Stimulated activated effector memory CD8-positive, alpha-beta T cell treated with anti-CD3 and anti-CD28 coated beads, Interleukin-12 subunit alpha, Interleukin-12 subunit beta, amount 100 ng/mL, for 72 hours (primary cell): Measurements from ENCODE around the gene IER3.
"Not testable (repeated sequence)": the region's sequence is repeated elsewhere in the genome, so short reads cannot be mapped to it uniquely, and the experiment has no call there.

Experiments
- ATAC-seq: fragments of 150-1000 bp; cut with Tn5 transposase; 2 replicates; pipeline ENCODE4 v1.10.0; 2021
- DNase-seq, 2 donors: peaks; one replicate each; pipeline ENCODE4 v3.0.0; 2021 to 2022; ENCODE audit warnings: low spot score in 2 of 2
- H3K27ac Mint-ChIP-seq: one replicate; pipeline ENCODE4 v1.8.0; 2022; ENCODE audit warnings: mild to moderate bottlenecking, mixed read lengths
- H3K36me3 Mint-ChIP-seq: one replicate; pipeline ENCODE4 v1.8.0; 2022; ENCODE audit warnings: mild to moderate bottlenecking, mixed read lengths
- H3K4me1 Mint-ChIP-seq: one replicate; pipeline ENCODE4 v1.8.0; 2022; ENCODE audit warnings: mixed read lengths
- H3K4me3 Mint-ChIP-seq: one replicate; pipeline ENCODE4 v1.8.0; 2022; ENCODE audit warnings: mild to moderate bottlenecking, mixed read lengths
- H3K9me3 Mint-ChIP-seq: one replicate; pipeline ENCODE4 v1.8.0; 2022; ENCODE audit warnings: mixed read lengths

Gene IER3

GRCh38 chr6:30776390-30777154 lies 32.2 kb upstream of the IER3 start:
- no peak for ATAC-seq
- DNase-seq, result no peak
- no peaks in the 10 kb centered on the region for H3K9me3 Mint-ChIP-seq
- no peaks in the 10 kb centered on the region for H3K36me3 Mint-ChIP-seq
- H3K4me3 Mint-ChIP-seq, result no peak overlapping the region
- peak overlapping the region; percentile 49 for H3K27ac Mint-ChIP-seq
- H3K4me1 Mint-ChIP-seq, result peaks cover 40% of the 10 kb centered on the region

DNA sequence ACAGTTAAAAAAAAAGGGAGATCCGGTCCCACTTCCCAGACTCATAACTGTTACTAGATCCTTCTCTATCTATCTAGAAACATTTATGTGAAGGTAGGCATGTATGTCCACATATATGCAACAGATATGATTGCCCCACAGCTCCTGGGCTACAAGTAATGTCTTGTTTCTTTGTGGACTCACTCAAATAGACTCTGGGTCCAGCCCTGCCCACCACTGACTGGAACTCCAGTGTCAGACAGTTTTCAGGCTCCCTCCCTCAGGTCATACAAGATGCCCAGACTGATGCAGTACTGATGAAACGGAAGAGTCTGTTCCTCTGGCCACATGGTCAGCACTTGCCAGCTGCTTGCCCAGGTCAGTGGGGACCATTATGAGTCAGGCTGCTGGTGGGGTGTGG lies 30.8 kb upstream of the IER3 start:
- Mint-ChIP-seq H3K4me3 (no peak overlapping the region), H3K27ac (no peak overlapping the region), H3K36me3 (peaks cover 3% of the 10 kb centered on the region), H3K9me3 (no peaks in the 10 kb centered on the region), H3K4me1 (peaks cover 51% of the 10 kb centered on the region)
- ATAC-seq (no peak), DNase-seq (no peak)

GRCh38 chr6:30774701-30775100 lies 30.4 kb upstream of the IER3 start:
- Mint-ChIP-seq H3K4me1 (peaks cover 52% of the 10 kb centered on the region), H3K9me3 (no peaks in the 10 kb centered on the region), H3K27ac (no peak overlapping the region), H3K4me3 (no peak overlapping the region), H3K36me3 (peaks cover 7% of the 10 kb centered on the region)
- DNase-seq (no peak), ATAC-seq (no peak)

DNA sequence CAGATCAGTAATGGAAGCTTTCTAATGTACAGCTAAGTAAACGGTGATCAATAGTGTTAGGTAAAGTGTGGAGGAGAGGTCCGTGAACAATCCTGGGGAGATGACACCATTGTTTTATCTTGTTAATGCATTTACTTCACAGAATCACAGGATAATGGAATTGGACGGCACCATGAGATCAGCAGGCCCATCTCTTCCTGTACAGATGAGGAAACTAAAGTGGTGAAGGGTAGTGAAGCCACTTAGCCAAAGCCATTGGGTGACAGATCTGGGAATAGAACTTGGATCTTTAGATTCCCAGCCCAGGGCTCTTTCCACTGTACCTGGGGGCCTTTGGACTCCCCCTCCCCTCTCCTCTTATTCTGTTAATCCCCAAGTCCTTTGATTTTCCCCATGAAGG lies 26.2 kb upstream of the IER3 start:
- peaks cover 27% of the 10 kb centered on the region for H3K36me3 Mint-ChIP-seq
- H3K9me3 Mint-ChIP-seq, result no peaks in the 10 kb centered on the region
- peaks cover 66% of the 10 kb centered on the region for H3K4me1 Mint-ChIP-seq
- no peak for ATAC-seq
- no peak for DNase-seq
- peak overlapping the region; percentile 95 for H3K27ac Mint-ChIP-seq
- H3K4me3 Mint-ChIP-seq, result no peak overlapping the region

GRCh38 chr6:30769853-30770524 lies 25.6 kb upstream of the IER3 start:
- Mint-ChIP-seq H3K9me3 (no peaks in the 10 kb centered on the region), H3K4me1 (peaks cover 66% of the 10 kb centered on the region), H3K36me3 (peaks cover 27% of the 10 kb centered on the region), H3K4me3 (peak overlapping the region; percentile 66), H3K27ac (peak overlapping the region; percentile 95)
- ATAC-seq (peak; percentile 80), DNase-seq (peak in 1 of 2 donors; percentile 60)

- Mint-ChIP-seq H3K27ac (peak overlapping the region; percentile 95), H3K4me1 (peaks cover 69% of the 10 kb centered on the region), H3K9me3 (no peaks in the 10 kb centered on the region), H3K4me3 (peak overlapping the region; percentile 66), H3K36me3 (peaks cover 27% of the 10 kb centered on the region)
- peak; percentile 41 to 84 for DNase-seq
- peak; percentile 80 for ATAC-seq
These were observed 24.9 kb upstream of the IER3 start for GRCh38 chr6:30769088-30769852.

DNA sequence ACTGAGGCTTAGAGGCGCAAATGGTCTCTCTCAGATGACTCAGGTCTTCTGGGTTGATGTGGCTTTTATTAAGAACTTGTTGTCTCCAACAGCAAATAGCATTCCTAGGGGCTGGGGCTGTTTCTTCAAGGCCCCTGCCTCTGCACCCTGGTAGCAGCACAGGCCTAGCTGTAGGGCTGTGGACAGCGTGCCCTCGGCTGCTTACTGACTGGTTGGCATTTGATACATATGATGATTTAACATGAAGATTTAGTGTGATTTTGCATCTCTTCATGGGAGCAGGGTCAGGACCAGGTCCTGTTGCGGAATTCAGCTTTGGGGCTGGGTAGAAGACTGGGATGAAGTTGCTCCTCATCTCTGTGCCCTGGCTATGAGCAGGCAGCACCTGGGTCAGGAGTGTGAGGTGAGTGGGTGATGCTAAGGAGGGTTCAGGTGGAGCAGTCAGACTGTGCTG lies 24.3 kb upstream of the IER3 start:
- peak overlapping the region; percentile 95 for H3K27ac Mint-ChIP-seq
- H3K36me3 Mint-ChIP-seq, result peaks cover 27% of the 10 kb centered on the region
- ATAC-seq (peak; percentile 37), DNase-seq (no peak)
- H3K9me3 Mint-ChIP-seq, result no peaks in the 10 kb centered on the region
- peak overlapping the region; percentile 66 for H3K4me3 Mint-ChIP-seq
- H3K4me1 Mint-ChIP-seq, result peaks cover 75% of the 10 kb centered on the region

GRCh38 chr6:30767944-30768301 lies 23.6 kb upstream of the IER3 start:
- Mint-ChIP-seq H3K4me3 (peak overlapping the region; percentile 66), H3K9me3 (no peaks in the 10 kb centered on the region), H3K27ac (peak overlapping the region; percentile 95), H3K36me3 (peaks cover 27% of the 10 kb centered on the region), H3K4me1 (peaks cover 76% of the 10 kb centered on the region)
- no peak for ATAC-seq
- DNase-seq, result no peak

DNA sequence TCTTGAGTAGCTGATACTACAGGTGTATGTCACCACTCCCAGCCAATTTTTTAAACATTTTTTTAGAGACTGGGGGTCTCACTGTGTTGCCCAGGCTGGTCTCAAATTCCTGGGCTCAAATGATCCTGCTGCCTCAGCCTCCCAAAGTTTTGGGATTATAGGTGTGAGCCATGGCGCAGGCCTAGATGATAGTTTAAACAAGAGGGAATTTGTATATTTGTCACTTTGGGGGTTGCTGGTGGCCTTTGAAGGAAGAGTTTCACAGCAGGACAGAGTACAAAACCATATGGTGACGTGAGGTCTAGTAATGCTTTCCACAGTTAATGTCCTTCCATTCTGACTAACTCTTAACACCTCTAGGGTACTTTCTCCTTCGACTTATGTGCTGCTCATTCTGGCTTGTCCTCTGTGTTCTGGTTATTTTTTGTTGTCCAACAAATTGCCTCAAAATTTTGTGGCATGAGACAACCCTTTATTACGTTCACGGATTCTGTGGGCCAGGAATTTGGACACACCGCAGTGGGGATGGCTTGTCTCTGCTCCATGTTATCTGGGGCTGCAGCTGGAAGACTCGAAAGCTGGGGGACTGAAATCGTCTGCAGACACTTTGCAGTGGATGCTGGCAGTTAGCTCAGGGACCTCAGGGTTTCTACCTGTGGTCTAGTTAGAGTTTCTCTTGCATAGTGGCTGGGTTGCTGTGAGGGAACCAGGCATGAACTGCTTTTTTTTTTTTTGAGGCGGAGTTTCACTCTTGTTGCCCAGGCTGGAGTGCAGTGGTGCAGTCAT lies 23.0 kb upstream of the IER3 start:
- no peaks in the 10 kb centered on the region for H3K9me3 Mint-ChIP-seq
- peaks cover 70% of the 10 kb centered on the region for H3K4me1 Mint-ChIP-seq
- ATAC-seq (peak; percentile 74), DNase-seq (no peak)
- peak overlapping the region; percentile 95 for H3K27ac Mint-ChIP-seq
- H3K36me3 Mint-ChIP-seq, result peaks cover 27% of the 10 kb centered on the region
- H3K4me3 Mint-ChIP-seq, result peak overlapping the region; percentile 66

- no peak for DNase-seq
- Mint-ChIP-seq H3K4me3 (peak overlapping the region; percentile 66), H3K27ac (peak overlapping the region; percentile 95)
These were observed 22.3 kb upstream of the IER3 start for GRCh38 chr6:30766461-30767157.

GRCh38 chr6:30765495-30765894 lies 21.1 kb upstream of the IER3 start:
- DNase-seq, H3K4me3 Mint-ChIP-seq, ATAC-seq, H3K27ac Mint-ChIP-seq, H3K9me3 Mint-ChIP-seq: not testable (repeated sequence)
- peaks cover 27% of the 10 kb centered on the region for H3K36me3 Mint-ChIP-seq
- H3K4me1 Mint-ChIP-seq, result peaks cover 69% of the 10 kb centered on the region

More at GRCh38 chr6:30766461-30767157, 22.3 kb upstream of the IER3 start:
- peaks cover 27% of the 10 kb centered on the region for H3K36me3 Mint-ChIP-seq
- H3K4me1 Mint-ChIP-seq, result peaks cover 70% of the 10 kb centered on the region
- H3K9me3 Mint-ChIP-seq, result no peaks in the 10 kb centered on the region
- no peak for ATAC-seq

GRCh38 chr6:30764490-30765043 lies 20.2 kb upstream of the IER3 start:
- not testable (repeated sequence) for ATAC-seq

DNA sequence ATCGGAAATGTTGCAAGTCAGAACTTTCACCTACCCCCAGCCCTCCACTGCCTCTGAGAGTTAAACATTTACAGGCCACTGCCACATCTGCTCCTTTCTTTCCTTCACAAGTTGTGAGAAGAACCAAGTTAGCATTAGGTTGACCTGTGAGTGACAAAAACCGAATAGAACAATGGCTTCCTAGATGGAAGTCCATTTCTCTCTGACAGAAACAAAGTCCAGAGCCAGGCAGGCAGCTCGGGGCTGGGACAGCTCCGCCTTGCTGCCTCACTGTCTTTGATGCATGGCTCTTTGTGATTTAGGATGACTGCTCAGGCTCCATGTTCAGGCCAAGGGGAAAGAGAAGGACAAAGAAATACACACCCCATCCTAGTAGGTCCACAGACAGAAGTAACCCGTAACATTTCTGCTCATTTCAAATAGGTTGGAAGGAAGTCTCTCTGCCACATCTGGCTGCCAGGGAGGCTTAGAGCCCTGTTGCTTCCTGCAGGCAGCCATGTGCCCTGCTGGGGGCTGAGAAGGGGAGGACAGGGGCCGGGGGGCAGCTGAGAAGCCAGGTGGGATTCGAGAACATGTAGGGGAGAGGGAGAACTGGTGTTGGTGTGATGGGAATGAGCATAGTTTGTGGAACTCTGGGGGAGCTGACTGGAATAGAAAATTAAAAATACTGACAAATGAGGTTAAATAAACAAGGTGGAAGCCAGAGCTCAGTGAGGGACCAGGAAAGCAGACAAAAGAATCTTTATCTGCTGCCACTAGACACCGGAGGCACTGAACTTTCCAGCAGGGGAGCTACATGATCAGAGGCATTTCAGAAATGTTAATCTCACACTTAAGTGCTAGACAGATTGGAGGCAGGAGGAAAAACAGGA lies 19.5 kb upstream of the IER3 start:
- Mint-ChIP-seq H3K27ac (peak overlapping the region; percentile 74), H3K36me3 (peaks cover 12% of the 10 kb centered on the region), H3K4me3 (no peak overlapping the region), H3K4me1 (peaks cover 58% of the 10 kb centered on the region), H3K9me3 (no peaks in the 10 kb centered on the region)
- no peak for ATAC-seq
- no peak for DNase-seq

More at GRCh38 chr6:30764490-30765043, 20.2 kb upstream of the IER3 start:
- not testable (repeated sequence) for H3K4me3 Mint-ChIP-seq, H3K9me3 Mint-ChIP-seq, DNase-seq
- H3K4me1 Mint-ChIP-seq, result peaks cover 60% of the 10 kb centered on the region
- peaks cover 19% of the 10 kb centered on the region for H3K36me3 Mint-ChIP-seq
- peak overlapping the region; percentile 74 for H3K27ac Mint-ChIP-seq
